Uterus (tissue), 2 donors: Measurements from ENCODE around the gene GMPR2.

ENCODE experiments used
- POLR2A ChIP-seq, 2 donors: fragments of 450-650 bp; IDR thresholded peaks; one replicate each; pipeline ENCODE4 v1.6.1; 2016; ENCODE audit warnings: antibody characterized with exemption in 2 of 2, mild to moderate bottlenecking in 1 of 2, moderate library complexity in 1 of 2
- TF ChIP-seq, protein P1 (sequence below), 4 experiments: fragments of 200-600 bp in 2 of 4; fragments of 450-650 bp in 2 of 4; sonication (generic) in 2 of 4; IDR thresholded peaks; one replicate each; pipeline ENCODE4 v1.5.1; 2016 to 2019; ENCODE audit warnings: antibody characterized with exemption in 4 of 4, mild to moderate bottlenecking in 2 of 4, moderate library complexity in 1 of 4

DNA sequence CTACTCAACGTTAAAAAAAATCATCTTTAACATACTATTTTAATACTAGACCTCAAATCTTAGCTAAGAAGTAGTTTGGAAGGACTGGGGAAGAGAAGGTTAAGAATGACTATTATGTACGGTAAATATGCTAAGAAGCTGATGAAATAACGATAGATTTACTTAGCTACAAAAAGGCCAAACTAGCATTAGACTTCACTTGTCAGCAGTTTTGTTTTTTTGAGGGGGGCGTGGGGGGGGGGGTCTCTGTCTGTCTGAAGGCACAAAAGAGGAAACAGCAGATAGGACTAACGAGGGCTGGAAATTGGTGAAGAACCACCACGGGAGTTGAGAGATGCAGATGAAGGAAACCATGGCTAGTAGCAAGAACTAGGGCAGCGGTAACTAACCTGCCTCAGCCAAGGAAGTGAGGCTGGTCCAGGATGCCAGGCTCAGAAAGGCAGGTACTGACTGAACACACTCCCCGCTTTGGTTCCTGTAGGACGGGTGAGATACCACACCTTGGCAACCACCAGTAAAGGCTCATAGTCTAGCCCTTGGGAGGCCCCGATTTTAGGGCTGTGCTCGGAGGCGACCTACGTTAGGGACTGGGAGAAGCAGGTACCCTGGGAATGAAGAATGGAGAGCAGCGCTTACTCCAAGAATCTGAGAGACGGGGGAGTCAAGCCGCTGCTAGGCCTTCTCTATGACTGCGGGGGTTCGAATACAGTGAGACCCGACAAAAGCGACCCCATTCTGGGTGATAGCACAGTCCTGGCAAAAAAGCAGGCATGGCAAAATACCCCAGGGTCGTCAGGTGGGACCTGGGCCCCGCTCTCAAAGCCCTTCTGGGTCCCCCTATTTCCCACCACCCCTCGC, 1.2 kb upstream of the GMPR2 start:
- TF ChIP-seq, protein P1, sequence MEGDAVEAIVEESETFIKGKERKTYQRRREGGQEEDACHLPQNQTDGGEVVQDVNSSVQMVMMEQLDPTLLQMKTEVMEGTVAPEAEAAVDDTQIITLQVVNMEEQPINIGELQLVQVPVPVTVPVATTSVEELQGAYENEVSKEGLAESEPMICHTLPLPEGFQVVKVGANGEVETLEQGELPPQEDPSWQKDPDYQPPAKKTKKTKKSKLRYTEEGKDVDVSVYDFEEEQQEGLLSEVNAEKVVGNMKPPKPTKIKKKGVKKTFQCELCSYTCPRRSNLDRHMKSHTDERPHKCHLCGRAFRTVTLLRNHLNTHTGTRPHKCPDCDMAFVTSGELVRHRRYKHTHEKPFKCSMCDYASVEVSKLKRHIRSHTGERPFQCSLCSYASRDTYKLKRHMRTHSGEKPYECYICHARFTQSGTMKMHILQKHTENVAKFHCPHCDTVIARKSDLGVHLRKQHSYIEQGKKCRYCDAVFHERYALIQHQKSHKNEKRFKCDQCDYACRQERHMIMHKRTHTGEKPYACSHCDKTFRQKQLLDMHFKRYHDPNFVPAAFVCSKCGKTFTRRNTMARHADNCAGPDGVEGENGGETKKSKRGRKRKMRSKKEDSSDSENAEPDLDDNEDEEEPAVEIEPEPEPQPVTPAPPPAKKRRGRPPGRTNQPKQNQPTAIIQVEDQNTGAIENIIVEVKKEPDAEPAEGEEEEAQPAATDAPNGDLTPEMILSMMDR (IDR thresholded peaks at IDR 0.05) = no peak
- TF ChIP-seq POLR2A (IDR thresholded peaks at IDR 0.05) = no peak
